K562 (cell line): ENCODE data around the gene TAAR8. TPM values are rescaled to one million over a fixed set of nuclear protein-coding genes. Genes with fewer than 3 reads are reported as not detected.

Experiments
- ATAC-seq: fragments of 200-7000 bp; cut with Tn5 transposase; 3 replicates; pipeline ENCODE4 v1.9.1; 2020; ENCODE audit warnings: moderate library complexity
- BruUV-seq: library from RNA; stranded (reverse); fragments of 400-500 nt; replicated peaks from 2 replicates; lab custom pipeline; 2021; lab: Mats Ljungman, UMichigan
- CTCF ChIA-PET: fragments of 300-600 bp; formaldehyde crosslinking; extraction: SDS; loops from one replicate; lab custom pipeline; 2021; ENCODE audit warnings: low intra/inter-chr PET ratio; lab: Yijun Ruan, JAX
- POLR2A ChIA-PET: fragments of 300-600, 350-650 bp; sonication (Branson Sonifier 250); formaldehyde crosslinking; extraction: SDS; loops from one replicate; lab custom pipeline; 2021; ENCODE audit warnings: antibody characterized with exemption, inconsistent platforms; lab: Yijun Ruan, JAX
- DNase-seq, 4 experiments: peaks; one replicate each; pipeline versions ENCODE4 v3.0.0 to v3.0.0-alpha.2; 2011 to 2018; ENCODE audit warnings: low spot score in 3 of 4, mixed read lengths in 3 of 4; ENCODE audit errors: extremely low read depth in 1 of 4
- FAIRE-seq: peaks from 2 replicates; lab custom pipeline; 2011; peaks lifted over from hg19 to GRCh38; lab: Jason Lieb, UNC
- H2AFZ ChIP-seq: 2 replicates; pipeline ENCODE4 v1.6.0; 2011; ENCODE audit warnings: low read depth, low read length, control low read depth, inconsistent platforms
- H3K27ac ChIP-seq: fragments of 200-600 bp; 3 replicates; pipeline ENCODE4 v1.8.0; 2011; ENCODE audit warnings: low read depth, mild to moderate bottlenecking, control low read depth, inconsistent platforms, low read length, moderate library complexity, mixed read lengths; ENCODE audit errors: extremely low read depth
- H3K27me3 ChIP-seq, 2 experiments: fragments of 300-600 bp in 1 of 2; 2 replicates in 1 of 2; 3 replicates in 1 of 2; pipeline versions ENCODE4 v1.6.0 to v1.8.0; 2011; ENCODE audit warnings: inconsistent platforms in 2 of 2, low read length in 2 of 2, mild to moderate bottlenecking in 1 of 2, mixed read lengths in 1 of 2, moderate library complexity in 1 of 2; ENCODE audit not compliant: control insufficient read depth in 2 of 2, insufficient read depth in 2 of 2
- H3K36me3 ChIP-seq: fragments of 300-600 bp; 3 replicates; pipeline ENCODE4 v1.8.0; 2011; ENCODE audit warnings: mild to moderate bottlenecking, low read length, inconsistent platforms; ENCODE audit not compliant: control insufficient read depth, insufficient read depth
- H3K4me1 ChIP-seq, 2 experiments: fragments of 200-600 bp in 1 of 2; replicated peaks in 1 of 2; 2 replicates in 1 of 2; 3 replicates in 1 of 2; pipeline versions ENCODE4 v1.5.1 to v1.8.0; 2011; ENCODE audit warnings: inconsistent platforms in 2 of 2, low read length in 2 of 2, mild to moderate bottlenecking in 1 of 2, mixed read lengths in 1 of 2, moderate library complexity in 1 of 2; ENCODE audit not compliant: control insufficient read depth in 2 of 2, insufficient read depth in 2 of 2
- H3K4me2 ChIP-seq: 2 replicates; pipeline ENCODE4 v1.6.1; 2011; ENCODE audit warnings: low read length, control low read depth, inconsistent platforms, mixed read lengths; ENCODE audit not compliant: insufficient read depth
- H3K4me3 ChIP-seq: fragments of 200-600 bp; sonication (generic), shearing (Covaris generic); 2 replicates; pipeline ENCODE4 v1.5.1; 2016; ENCODE audit warnings: control low read depth, inconsistent platforms
- H3K79me2 ChIP-seq: fragments of 200-600 bp; 3 replicates; pipeline ENCODE4 v1.8.0; 2011; ENCODE audit warnings: low read length, inconsistent platforms; ENCODE audit not compliant: control insufficient read depth, insufficient read depth
- H3K9ac ChIP-seq, 2 experiments: 2 replicates each; pipeline versions ENCODE4 v1.6.0 to v1.6.1; 2011; ENCODE audit warnings: low read depth in 2 of 2, low read length in 2 of 2, control low read depth in 1 of 2, inconsistent platforms in 1 of 2, mild to moderate bottlenecking in 1 of 2, mixed read lengths in 1 of 2; ENCODE audit not compliant: insufficient read depth in 1 of 2
- H3K9me1 ChIP-seq: one replicate; pipeline ENCODE4 v1.6.0; 2011; ENCODE audit warnings: inconsistent platforms, mild to moderate bottlenecking, low read length, moderate library complexity; ENCODE audit not compliant: control insufficient read depth, insufficient read depth
- H3K9me3 ChIP-seq: replicated peaks from 2 replicates; pipeline ENCODE4 v1.5.1; 2011; ENCODE audit warnings: low read depth, low read length, inconsistent platforms; ENCODE audit not compliant: control insufficient read depth, insufficient read depth
- H4K20me1 ChIP-seq: replicated peaks from 2 replicates; pipeline ENCODE4 v1.6.1; 2011; ENCODE audit warnings: low read length, inconsistent platforms, mixed read lengths; ENCODE audit not compliant: control insufficient read depth, insufficient read depth
- C11orf30 ChIP-seq: fragments of 450-650 bp; IDR thresholded peaks from 2 replicates; pipeline ENCODE4 v1.6.1; 2016; ENCODE audit warnings: low read depth, mild to moderate bottlenecking
- ERF ChIP-seq: fragments of 450-650 bp; formaldehyde crosslinking; IDR thresholded peaks from 2 replicates; pipeline ENCODE4 v1.4.0; 2020; ENCODE audit warnings: mild to moderate bottlenecking, mixed read lengths
- MXI1 ChIP-seq: IDR thresholded peaks from 2 replicates; pipeline ENCODE4 v1.6.1; 2011; ENCODE audit warnings: low read depth, mild to moderate bottlenecking, improper control_type of control experiment, low read length
- RERE ChIP-seq: sonication (generic); formaldehyde crosslinking; IDR thresholded peaks from 2 replicates; pipeline ENCODE4 v1.8.0; 2023; ENCODE audit warnings: missing genetic modification reagents, mild to moderate bottlenecking, borderline replicate concordance
- SMARCA5 ChIP-seq: fragments of 450-650 bp; IDR thresholded peaks from 2 replicates; pipeline ENCODE4 v1.6.1; 2016
- ZNF699 ChIP-seq: fragments of 250-450 bp; sonication (Bioruptor Pico); IDR thresholded peaks from 2 replicates; pipeline ENCODE4 v1.8.0; 2021; ENCODE audit warnings: mild to moderate bottlenecking, moderate library complexity; ENCODE audit not compliant: insufficient replicate concordance
- ZNF76 ChIP-seq: fragments of 250-450 bp; sonication (Bioruptor Pico); IDR thresholded peaks from 2 replicates; pipeline ENCODE4 v1.4.0; 2020; ENCODE audit warnings: mild to moderate bottlenecking, moderate library complexity, borderline replicate concordance
- WGBS: fragments of 100-300 bp; shearing (Covaris generic); methylation state at CpG from one replicate; pipeline ENCODE4 v1.1.6; 2016; ENCODE audit warnings: low coverage, mixed read lengths; ENCODE audit not compliant: insufficient coverage; ENCODE audit errors: missing lambda C conversion rate; 5-methylcytosine and 5-hydroxymethylcytosine counted together
- in situ Hi-C: fragments of 300-500 bp; cut with MboI; formaldehyde crosslinking; loops from 4 replicates; pipeline ENCODE4 v1.15.0; 2018; ENCODE audit warnings: inconsistent platforms, mixed read lengths
- intact Hi-C: fragments of 100-400 bp; cut with micrococcal nuclease; formaldehyde crosslinking; loops from 2 replicates; pipeline ENCODE4 v1.14.2; 2022
- polyA plus RNA-seq, 8 experiments: library from polyadenylated mRNA; depleted of rRNA in 4 of 8; stranded (reverse) in 5 of 8; unstranded in 3 of 8; fragments of >200 nt; fragmentation: Nextera tagmentation in 2 of 8; fragmentation: Illumina TruSeq in 1 of 8; extraction: Ambion mirVana in 2 of 8; extraction: Trizol in 1 of 8; gene quantifications; 2 replicates each; pipeline versions ENCODE4 v1.2.1 to v1.2.3, GENCODE V29; 2011 to 2014; ENCODE audit warnings: inconsistent platforms in 1 of 8, missing spikeins in 1 of 8
- total RNA-seq, 7 experiments: library from RNA; depleted of rRNA in 6 of 7; stranded (reverse); fragments of >200 nt in 6 of 7; fragmentation: Illumina TruSeq in 2 of 7; extraction: Trizol in 2 of 7; gene quantifications; 2 replicates each; pipeline versions ENCODE4 v1.2.1 to v1.2.3, GENCODE V29; 2011 to 2021; ENCODE audit warnings: low replicate concordance in 1 of 7

Gene TAAR8
- total and polyA plus RNA-seq, 9 of the 15 experiments (the other 6 are each of a cell fraction or from before 2014, with no cell fraction given) = not detected

GRCh38 chr6:132525866-132526265 is 26.6 kb upstream of the TAAR8 start:
- H3K27ac ChIP-seq = no peak overlapping the region
- no peak for TF ChIP-seq ZNF699
- no peak for TF ChIP-seq ERF (CRISPR knock-in tag)
- TF ChIP-seq ZNF76 (CRISPR knock-in tag) = no peak
- TF ChIP-seq RERE = no peak
- TF ChIP-seq C11orf30 = no peak
- TF ChIP-seq SMARCA5 = no peak
- TF ChIP-seq MXI1 = no peak
- no peak overlapping the region for H3K4me3 ChIP-seq
- ChIA-PET POLR2A (interaction anchor here (1.6 kb wide), 1 partner anchor 13 kb away, joined by 6 read pairs; the partner anchor contains the start of gene STX7), CTCF (no interaction called here)
- in situ Hi-C loops (loop anchor here (25.0 kb wide), 2 partner anchors 236 to 1011 kb away; partner anchors contain the start of gene VNN2), intact Hi-C loops (loop anchor here (10.0 kb wide), 1 partner anchor 1389 kb away; no protein-coding TSS in a partner anchor)
- H3K27me3 ChIP-seq = peaks cover 10% of the 10 kb centered on the region in 2 experiments; a peak in 4 of 5 replicates
- no peak overlapping the region for H2AFZ ChIP-seq
- H3K9me1 ChIP-seq = no peaks in the 10 kb centered on the region
- FAIRE-seq (no peak), DNase-seq (no peak), ATAC-seq (no peak)
- H3K9ac ChIP-seq = no peak overlapping the region
- 0% methylated on average over 4 of the region's 4 CpGs for WGBS
- no peaks in the 10 kb centered on the region for H4K20me1 ChIP-seq
- no peaks in the 10 kb centered on the region for H3K9me3 ChIP-seq
- H3K36me3 ChIP-seq = no peaks in the 10 kb centered on the region
- no peaks in the 10 kb centered on the region for H3K79me2 ChIP-seq
- no peak overlapping the region for H3K4me2 ChIP-seq
- no peaks in the 10 kb centered on the region; a peak in 1 of 5 replicates for H3K4me1 ChIP-seq
- no TSS peak for BruUV-seq
